GM12878 (cell line): Measurements from ENCODE around the gene MAPRE3. TPM values are rescaled to one million over a fixed set of nuclear protein-coding genes. Genes with fewer than 3 reads are reported as not detected.

ENCODE experiments used
- NR2C2 ChIP-seq: IDR thresholded peaks from 2 replicates; pipeline ENCODE4 v1.6.1; 2011; ENCODE audit warnings: borderline replicate concordance, low read depth; ENCODE audit not compliant: control insufficient read depth, insufficient read length
- PML ChIP-seq: IDR thresholded peaks from 2 replicates; pipeline ENCODE4 v1.6.1; 2012; ENCODE audit warnings: low read length, inconsistent platforms
- SUZ12 ChIP-seq: fragments of 200-600 bp; sonication (generic); IDR thresholded peaks from one replicate; pipeline ENCODE4 v1.6.1; 2018; ENCODE audit warnings: antibody characterized with exemption, mild to moderate bottlenecking; ENCODE audit not compliant: unreplicated experiment
- polyA plus RNA-seq, 11 experiments: library from polyadenylated mRNA; depleted of rRNA in 4 of 11; unstranded in 6 of 11; stranded (reverse) in 5 of 11; fragments of >200 nt; fragmentation: Nextera tagmentation in 4 of 11; fragmentation: Illumina TruSeq in 1 of 11; extraction: Ambion mirVana in 4 of 11; extraction: Trizol in 1 of 11; gene quantifications; 1 replicate in 1 of 11; 2 replicates in 10 of 11; pipeline versions ENCODE4 v1.2.1 to v1.2.3, GENCODE V29; 2011 to 2016; ENCODE audit warnings: inconsistent platforms in 2 of 11, missing spikeins in 2 of 11, low read depth in 1 of 11
- total RNA-seq, 4 experiments: library from RNA; depleted of rRNA in 3 of 4; stranded (reverse); fragments of >200 nt in 3 of 4; fragmentation: Illumina TruSeq in 1 of 4; extraction: Trizol in 1 of 4; gene quantifications; 2 replicates each; pipeline versions ENCODE4 v1.2.1 to v1.2.3, GENCODE V29; 2013 to 2021
- TF ChIP-seq, protein P1 (sequence below): fragments of 450-650 bp; IDR thresholded peaks from 2 replicates; pipeline ENCODE4 v1.6.1; 2016; ENCODE audit warnings: mild to moderate bottlenecking
- TF ChIP-seq, protein P2 (sequence below): fragments of 450-650 bp; formaldehyde crosslinking; IDR thresholded peaks from 2 replicates; pipeline ENCODE4 v1.5.0; 2022; ENCODE audit warnings: mild to moderate bottlenecking, missing genetic modification characterization

MAPRE3 gene
- total and polyA plus RNA-seq, 10 of the 15 experiments (the other 5 are each of a cell fraction or from before 2014, with no cell fraction given): 0.03 to 1.3 (median 0.73) TPM; not detected in 1

DNA sequence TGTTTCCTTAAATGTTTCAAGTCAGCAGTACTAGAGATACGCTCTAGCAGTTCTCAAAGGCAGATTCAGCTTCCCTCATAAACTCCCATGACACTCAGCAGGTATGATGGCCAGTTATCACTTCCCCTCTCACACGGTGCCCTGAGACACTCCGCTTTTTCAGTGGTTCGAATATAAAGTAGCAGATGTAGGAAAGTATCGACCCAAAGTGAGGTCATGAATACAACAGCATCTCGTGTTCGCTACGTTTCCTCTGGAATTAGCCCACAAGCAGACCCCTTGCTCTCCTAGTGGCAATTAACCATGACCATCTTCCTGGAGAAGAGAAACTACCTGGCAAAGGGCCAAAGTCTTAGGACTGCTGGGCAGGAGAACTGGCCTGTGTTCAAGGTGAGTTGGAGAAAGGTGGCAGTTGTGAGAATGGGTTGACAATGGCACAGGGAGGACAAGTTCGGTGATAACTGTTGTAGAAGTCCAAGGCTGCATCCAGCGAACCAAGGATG lies 71.8 kb downstream of the MAPRE3 start (continued):
- TF ChIP-seq, protein P1, sequence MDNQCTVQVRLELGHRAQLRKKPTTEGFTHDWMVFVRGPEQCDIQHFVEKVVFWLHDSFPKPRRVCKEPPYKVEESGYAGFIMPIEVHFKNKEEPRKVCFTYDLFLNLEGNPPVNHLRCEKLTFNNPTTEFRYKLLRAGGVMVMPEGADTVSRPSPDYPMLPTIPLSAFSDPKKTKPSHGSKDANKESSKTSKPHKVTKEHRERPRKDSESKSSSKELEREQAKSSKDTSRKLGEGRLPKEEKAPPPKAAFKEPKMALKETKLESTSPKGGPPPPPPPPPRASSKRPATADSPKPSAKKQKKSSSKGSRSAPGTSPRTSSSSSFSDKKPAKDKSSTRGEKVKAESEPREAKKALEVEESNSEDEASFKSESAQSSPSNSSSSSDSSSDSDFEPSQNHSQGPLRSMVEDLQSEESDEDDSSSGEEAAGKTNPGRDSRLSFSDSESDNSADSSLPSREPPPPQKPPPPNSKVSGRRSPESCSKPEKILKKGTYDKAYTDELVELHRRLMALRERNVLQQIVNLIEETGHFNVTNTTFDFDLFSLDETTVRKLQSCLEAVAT: 0 out of 2 replicates have a peak, but pooled peaks have one; percentile 50
- TF ChIP-seq PML (0 out of 2 replicates have a peak, but pooled peaks have one; percentile 33), NR2C2 (no peak), SUZ12 (no peak)
- TF ChIP-seq, protein P2, sequence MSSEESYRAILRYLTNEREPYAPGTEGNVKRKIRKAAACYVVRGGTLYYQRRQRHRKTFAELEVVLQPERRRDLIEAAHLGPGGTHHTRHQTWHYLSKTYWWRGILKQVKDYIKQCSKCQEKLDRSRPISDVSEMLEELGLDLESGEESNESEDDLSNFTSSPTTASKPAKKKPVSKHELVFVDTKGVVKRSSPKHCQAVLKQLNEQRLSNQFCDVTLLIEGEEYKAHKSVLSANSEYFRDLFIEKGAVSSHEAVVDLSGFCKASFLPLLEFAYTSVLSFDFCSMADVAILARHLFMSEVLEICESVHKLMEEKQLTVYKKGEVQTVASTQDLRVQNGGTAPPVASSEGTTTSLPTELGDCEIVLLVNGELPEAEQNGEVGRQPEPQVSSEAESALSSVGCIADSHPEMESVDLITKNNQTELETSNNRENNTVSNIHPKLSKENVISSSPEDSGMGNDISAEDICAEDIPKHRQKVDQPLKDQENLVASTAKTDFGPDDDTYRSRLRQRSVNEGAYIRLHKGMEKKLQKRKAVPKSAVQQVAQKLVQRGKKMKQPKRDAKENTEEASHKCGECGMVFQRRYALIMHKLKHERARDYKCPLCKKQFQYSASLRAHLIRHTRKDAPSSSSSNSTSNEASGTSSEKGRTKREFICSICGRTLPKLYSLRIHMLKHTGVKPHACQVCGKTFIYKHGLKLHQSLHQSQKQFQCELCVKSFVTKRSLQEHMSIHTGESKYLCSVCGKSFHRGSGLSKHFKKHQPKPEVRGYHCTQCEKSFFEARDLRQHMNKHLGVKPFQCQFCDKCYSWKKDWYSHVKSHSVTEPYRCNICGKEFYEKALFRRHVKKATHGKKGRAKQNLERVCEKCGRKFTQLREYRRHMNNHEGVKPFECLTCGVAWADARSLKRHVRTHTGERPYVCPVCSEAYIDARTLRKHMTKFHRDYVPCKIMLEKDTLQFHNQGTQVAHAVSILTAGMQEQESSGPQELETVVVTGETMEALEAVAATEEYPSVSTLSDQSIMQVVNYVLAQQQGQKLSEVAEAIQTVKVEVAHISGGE (CRISPR knock-in tag): no peak
- TF ChIP-seq, all 136 proteins: peak for 27
